ENCODE measurements around the gene MGA. TPM values are rescaled to one million over a fixed set of nuclear protein-coding genes. Genes with fewer than 3 reads are reported as not detected.

Gene MGA
- total RNA-seq, 1 donor from 2014 or later, result 71.4 TPM

GRCh38 chr15:41817327-41817726, 157.1 kb downstream of the MGA start:
- H3K4me1 Mint-ChIP-seq, result no peaks in the 10 kb centered on the region
- TF ChIP-seq, protein P1, sequence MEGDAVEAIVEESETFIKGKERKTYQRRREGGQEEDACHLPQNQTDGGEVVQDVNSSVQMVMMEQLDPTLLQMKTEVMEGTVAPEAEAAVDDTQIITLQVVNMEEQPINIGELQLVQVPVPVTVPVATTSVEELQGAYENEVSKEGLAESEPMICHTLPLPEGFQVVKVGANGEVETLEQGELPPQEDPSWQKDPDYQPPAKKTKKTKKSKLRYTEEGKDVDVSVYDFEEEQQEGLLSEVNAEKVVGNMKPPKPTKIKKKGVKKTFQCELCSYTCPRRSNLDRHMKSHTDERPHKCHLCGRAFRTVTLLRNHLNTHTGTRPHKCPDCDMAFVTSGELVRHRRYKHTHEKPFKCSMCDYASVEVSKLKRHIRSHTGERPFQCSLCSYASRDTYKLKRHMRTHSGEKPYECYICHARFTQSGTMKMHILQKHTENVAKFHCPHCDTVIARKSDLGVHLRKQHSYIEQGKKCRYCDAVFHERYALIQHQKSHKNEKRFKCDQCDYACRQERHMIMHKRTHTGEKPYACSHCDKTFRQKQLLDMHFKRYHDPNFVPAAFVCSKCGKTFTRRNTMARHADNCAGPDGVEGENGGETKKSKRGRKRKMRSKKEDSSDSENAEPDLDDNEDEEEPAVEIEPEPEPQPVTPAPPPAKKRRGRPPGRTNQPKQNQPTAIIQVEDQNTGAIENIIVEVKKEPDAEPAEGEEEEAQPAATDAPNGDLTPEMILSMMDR (IDR thresholded peaks at IDR 0.05; ENCODE audit: unreplicated experiment), result no peak
- no peak for DNase-seq (ENCODE audit: low spot score in 2 of 2, unreplicated experiment in 2 of 2)
- no peak overlapping the region for H3K4me3 Mint-ChIP-seq
- H3K27ac Mint-ChIP-seq, result no peak overlapping the region
- no peaks in the 10 kb centered on the region for H3K27me3 Mint-ChIP-seq (ENCODE audit: low read depth)
- no peaks in the 10 kb centered on the region for H3K9me3 Mint-ChIP-seq
- peaks cover 28% of the 10 kb centered on the region for H3K36me3 Mint-ChIP-seq

DNA sequence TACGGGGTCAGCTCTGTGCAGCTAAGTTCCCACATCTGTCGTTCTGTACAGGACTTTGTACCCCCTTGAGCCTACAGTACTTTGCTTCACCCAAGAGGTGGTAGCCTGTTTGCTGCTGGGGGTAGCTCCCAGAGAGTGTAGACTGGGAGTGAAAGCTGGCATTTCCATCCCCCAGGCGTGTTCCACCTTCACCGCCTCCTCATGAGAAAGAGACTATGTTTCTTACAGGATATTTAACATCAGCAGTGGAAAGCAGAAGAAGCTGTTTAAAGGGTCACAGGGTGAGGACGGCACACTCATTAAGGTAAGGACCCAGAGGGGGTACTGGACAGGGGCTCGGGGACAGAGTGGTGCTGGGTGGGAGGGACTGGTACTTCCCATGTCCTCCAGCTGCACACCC, 157.6 kb downstream of the MGA start:
- TF ChIP-seq, protein P1 (IDR thresholded peaks at IDR 0.05; ENCODE audit: unreplicated experiment), result no peak
- DNase-seq (ENCODE audit: low spot score in 2 of 2, unreplicated experiment in 2 of 2), result no peak
- Mint-ChIP-seq H3K4me1 (no peaks in the 10 kb centered on the region), H3K27ac (no peak overlapping the region), H3K27me3 (ENCODE audit: low read depth) (no peaks in the 10 kb centered on the region), H3K4me3 (no peak overlapping the region), H3K9me3 (no peaks in the 10 kb centered on the region), H3K36me3 (peaks cover 28% of the 10 kb centered on the region)

GRCh38 chr15:41819455-41820050, 159.3 kb downstream of the MGA start:
- Mint-ChIP-seq H3K4me1 (no peaks in the 10 kb centered on the region), H3K27ac (no peak overlapping the region), H3K36me3 (peaks cover 34% of the 10 kb centered on the region), H3K27me3 (ENCODE audit: low read depth) (no peaks in the 10 kb centered on the region), H3K9me3 (no peaks in the 10 kb centered on the region), H3K4me3 (no peak overlapping the region)
- no peak for DNase-seq (ENCODE audit: low spot score in 2 of 2, unreplicated experiment in 2 of 2)
- TF ChIP-seq, protein P1 (IDR thresholded peaks at IDR 0.05; ENCODE audit: unreplicated experiment), result no peak

DNA sequence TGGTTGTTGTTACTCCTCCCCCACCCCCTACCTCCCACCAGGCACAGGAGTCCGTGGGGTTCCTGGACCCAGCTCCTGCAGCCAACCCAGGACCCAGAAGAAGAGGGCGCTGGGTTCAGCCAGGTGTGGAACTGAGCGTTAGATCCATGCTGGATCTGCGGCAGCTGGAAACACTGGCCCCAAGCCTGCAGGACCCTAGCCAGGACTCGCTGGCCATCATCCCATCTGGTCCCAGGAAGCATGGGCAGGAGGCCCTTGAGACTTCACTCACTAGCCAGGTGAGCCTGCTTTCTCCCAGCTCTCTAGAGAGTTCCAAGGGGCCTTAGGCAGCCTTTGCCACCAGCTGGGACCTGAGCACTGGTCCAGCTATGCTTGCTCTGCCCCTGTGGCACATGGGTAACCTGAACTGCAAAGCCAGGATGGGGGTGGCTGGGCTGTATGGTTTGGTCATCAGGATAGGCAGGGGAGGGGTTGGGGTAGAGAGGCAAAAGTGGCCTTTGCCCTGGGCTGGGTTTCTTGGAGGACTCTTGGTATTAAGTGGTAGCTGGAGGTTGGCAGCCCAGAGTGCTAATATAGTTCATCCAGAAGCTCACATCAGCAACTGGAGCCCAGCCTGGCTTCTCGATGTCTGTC, 160.7 kb downstream of the MGA start:
- Mint-ChIP-seq H3K27ac (no peak overlapping the region), H3K27me3 (ENCODE audit: low read depth) (no peaks in the 10 kb centered on the region), H3K4me3 (no peak overlapping the region), H3K36me3 (peaks cover 32% of the 10 kb centered on the region), H3K9me3 (no peaks in the 10 kb centered on the region), H3K4me1 (no peaks in the 10 kb centered on the region)
- no peak for DNase-seq (ENCODE audit: low spot score in 2 of 2, unreplicated experiment in 2 of 2)
- TF ChIP-seq, protein P1 (IDR thresholded peaks at IDR 0.05; ENCODE audit: unreplicated experiment), result no peak

DNA sequence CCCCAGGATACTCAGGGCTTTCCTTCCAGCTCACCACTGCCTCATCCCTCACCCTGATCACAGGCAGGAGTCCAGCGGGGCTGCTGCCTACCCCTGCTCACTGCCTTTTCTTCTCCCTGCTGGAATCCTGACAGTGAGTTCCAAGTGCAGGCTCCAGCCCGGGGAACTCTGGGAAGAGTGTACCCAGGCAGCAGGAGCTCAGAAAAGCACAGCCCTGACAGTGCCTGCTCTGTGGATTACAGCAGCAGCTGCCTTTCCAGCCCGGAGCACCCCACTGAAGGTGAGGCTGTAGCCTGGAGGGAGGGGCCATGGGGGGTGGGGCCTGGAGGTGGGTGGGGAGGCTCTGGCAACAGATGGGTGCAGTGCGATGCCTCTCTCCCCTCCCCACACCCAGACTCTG, 161.6 kb downstream of the MGA start:
- no peaks in the 10 kb centered on the region for H3K9me3 Mint-ChIP-seq
- no peak overlapping the region for H3K27ac Mint-ChIP-seq
- H3K36me3 Mint-ChIP-seq, result peaks cover 28% of the 10 kb centered on the region
- H3K4me3 Mint-ChIP-seq, result no peak overlapping the region
- TF ChIP-seq, protein P1 (IDR thresholded peaks at IDR 0.05; ENCODE audit: unreplicated experiment), result no peak
- no peak for DNase-seq (ENCODE audit: low spot score in 2 of 2, unreplicated experiment in 2 of 2)
- no peaks in the 10 kb centered on the region for H3K27me3 Mint-ChIP-seq (ENCODE audit: low read depth)
- H3K4me1 Mint-ChIP-seq, result no peaks in the 10 kb centered on the region

Data from mesothelial cell of epicardium (in vitro differentiated cells).